Measurements from ENCODE around the gene CFAP210.
"Not testable (repeated sequence)": the region's sequence is repeated elsewhere in the genome, so short reads cannot be mapped to it uniquely, and the experiment has no call there.

The CFAP210 gene

DNA sequence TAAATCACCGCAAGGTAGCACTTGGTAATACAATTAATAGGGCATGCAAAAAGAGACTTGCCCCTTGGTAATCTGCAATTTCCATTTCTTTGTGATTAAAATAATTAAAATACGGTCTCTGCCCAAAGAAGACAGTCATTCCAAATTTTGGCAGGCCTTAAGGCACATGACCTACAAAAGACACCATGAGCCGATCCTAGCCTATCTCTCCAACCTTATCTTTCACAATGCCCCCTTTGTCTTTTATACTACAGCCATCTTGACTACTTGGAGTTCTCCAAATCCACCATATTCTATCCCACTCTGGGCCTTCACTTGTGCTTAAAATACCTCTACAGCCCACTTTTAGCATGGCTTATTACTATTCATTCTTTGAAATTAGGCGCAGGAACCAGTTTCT, 23.3 kb downstream of the CFAP210 start:
- no peak for DNase-seq

DNA sequence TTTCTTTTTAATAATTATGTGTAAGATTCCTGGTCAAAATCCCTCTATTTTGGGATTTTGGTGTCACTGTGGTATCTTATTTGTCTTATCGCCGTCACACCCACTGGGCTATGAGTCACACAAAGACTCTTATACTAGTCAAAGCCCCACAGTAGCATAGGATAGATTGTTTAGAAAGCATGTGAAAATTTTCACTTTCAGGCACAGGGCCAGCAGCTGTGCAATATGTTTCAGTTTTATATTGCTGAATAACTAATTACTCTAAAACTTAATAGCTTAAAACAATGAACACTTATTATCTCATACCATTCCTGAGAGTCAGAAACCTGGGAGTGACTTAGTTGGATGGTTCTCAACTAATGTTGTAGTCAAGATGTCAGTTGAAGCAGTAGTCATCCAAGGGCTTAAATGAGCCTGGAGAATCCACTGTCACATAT, 24.0 kb downstream of the CFAP210 start:
- no peak for DNase-seq

DNA sequence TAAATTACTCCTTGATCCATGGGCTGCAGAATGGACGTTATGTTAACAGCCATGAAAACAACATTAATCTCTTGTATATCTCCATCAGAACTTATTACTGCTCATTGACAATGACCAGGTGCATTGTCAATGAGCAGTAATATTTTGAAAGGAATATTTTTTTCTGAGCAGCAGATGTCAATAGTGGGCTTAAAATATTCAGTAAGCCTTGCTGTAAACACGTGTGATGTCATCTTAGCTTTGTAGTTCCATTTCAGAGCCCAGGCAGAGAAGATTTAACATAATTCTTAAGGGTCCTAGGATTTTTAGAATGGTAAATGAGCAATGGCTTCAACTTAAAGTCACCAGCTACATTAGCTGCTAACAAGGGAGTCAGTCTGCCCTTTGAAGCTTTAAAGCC, 26.6 kb downstream of the CFAP210 start:
- DNase-seq, result no peak

DNA sequence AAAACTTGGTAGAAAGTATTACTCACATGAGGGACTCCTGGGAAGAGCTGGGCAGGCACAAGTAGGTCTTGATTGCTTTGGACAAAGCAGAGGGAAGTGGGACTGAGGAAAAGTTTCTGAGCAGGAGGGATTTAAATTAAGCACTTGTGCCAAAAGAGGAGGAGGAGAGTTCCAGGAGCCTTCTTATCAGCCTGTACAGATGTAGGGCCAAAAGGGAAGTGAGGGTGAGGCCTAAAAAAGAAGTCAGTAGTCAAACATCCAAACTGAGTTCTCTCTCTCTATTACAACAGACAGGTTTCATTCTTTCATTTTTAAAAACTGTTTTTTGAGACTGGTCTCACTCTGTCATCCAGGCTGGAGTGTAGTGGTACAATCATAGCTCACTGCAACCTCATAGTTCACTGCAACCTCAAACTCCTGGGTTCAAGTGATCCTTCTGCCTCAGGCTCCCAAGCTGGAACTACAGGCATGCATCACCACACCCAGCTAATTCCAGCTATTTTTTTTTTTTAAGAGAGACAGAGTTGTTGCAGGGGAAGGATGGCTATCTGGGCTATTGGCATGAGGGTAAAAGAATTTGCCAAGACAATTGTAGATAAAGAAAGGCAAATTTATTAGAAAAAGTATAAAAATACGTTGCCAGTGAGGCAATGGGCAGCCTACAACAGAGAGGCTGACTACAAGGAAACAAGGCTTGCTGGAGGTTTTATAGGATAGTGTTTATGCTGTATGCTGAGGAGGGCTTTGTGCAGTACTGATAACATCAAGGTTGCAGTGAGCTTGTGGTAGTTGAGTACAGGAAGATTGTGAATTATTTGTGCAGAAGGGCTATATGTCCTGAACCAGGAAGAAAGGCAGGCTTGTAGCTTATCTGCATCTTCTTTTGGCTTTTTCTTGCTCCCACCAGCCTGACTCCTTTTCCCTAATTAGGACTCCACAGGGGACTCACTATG, 29.0 kb downstream of the CFAP210 start:
- DNase-seq, result no peak

DNA sequence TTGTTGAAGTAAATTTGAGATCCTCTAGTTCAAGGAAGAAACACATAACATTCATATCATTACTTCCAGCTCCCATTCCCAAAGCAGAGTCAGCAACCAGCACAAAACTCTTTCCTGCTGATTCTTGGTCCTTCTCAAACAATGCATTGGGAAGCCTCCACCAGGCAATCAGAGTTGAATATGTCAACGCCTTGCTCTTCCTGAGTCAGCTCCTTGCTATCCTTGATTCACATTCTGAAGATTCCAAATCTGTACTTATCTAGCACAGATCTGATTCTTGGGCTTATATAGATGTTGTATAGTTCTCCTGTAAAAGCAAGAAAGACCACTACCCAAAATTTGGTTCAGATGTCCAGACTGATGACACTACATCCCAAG, 29.6 kb downstream of the CFAP210 start:
- DNase-seq, result no peak

DNA sequence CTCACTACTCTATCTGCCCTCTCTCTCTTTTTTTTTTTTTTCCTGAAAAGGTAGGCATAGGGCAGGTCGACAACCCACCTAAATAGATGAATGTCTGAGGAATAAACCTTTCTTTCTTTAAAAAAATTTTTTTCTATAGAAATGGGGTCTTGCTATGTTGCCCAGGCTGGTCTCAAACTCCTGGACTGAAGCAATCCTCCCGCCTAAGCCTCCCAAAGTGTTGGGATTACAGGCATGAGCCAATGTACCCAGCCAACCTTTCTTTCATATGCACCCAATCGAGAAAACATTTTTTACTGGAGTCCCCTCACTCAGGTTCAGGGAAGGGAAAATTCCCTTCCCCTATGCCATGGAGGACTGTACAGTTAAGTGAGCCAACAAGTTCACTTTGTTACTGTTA, 31.0 kb downstream of the CFAP210 start:
- no peak for DNase-seq

DNA sequence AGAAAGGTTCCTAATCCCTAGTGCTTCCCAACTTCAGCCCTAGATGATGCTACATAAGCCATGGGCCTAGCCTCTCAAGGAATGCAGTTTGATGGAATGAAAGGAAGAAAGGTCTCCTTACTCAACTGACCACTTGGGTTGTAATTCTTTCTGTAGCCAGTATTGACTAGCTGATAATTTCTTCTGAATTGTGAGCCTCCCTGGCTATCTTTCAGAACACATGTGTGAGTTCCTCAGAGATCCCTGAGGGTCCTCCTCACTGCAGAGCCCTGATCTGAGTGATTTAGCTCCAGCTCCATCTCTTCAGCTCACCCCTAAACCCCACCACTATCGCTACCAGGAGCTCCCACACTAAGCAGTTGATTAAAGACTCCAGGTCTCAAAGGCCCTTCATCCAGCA, 31.5 kb downstream of the CFAP210 start:
- DNase-seq, result no peak

DNA sequence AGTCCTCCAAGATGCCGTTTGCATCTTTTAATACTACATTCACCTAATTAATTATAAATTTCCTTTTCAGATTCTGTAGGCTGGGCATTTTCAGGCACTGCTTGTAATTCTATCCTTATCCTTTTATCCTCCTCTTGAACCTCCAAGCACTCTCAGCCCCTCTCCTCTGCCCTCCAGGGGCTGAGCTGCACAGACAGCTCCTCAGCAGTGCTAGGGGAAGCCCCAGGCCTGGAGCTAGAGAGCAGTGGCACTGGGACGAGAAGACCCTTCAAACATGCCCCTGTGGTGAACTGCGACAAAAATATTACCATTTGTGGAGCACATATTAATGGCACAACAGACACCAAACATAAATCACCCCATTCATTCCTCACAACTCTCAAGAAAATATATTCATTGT, 32.9 kb downstream of the CFAP210 start:
- no peak for DNase-seq

DNA sequence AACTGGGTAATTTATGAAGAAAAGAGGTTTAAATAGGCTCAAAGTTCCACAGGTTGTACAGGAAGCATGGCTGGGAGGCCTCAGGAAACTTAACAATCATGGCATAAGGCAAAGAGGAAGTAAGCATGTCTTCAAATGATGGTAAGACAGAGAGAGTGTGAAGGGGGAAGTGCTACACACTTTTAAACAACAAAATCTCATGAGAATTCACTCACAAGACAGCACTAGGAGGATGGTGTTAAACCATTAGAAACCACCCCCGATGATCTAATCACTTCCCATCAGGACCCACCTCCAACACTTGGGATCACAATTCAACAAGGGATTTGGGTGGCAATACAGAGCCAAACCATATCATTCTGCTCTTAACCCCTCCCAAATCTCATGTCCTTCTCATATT, 34.9 kb downstream of the CFAP210 start:
- no peak for DNase-seq

DNA sequence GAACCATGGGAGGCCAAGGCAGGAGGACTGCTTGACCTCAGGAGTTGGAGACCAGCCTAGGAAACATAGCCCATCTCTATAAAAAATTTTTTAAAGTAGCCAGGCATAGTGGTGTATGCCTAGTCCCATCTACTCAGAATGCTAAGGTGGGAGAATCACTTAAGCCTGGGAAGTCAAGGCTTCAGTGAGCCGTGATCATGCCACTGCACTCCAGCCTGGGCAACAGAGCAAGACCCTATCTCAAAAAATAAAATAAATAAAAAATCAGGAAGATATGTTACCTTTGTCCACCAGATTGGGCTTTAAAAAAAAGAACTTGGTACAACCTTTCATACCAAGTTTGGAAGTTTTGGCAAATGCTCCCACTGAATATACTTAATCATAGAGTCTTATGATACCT, 35.3 kb downstream of the CFAP210 start:
- DNase-seq, result no peak

DNA sequence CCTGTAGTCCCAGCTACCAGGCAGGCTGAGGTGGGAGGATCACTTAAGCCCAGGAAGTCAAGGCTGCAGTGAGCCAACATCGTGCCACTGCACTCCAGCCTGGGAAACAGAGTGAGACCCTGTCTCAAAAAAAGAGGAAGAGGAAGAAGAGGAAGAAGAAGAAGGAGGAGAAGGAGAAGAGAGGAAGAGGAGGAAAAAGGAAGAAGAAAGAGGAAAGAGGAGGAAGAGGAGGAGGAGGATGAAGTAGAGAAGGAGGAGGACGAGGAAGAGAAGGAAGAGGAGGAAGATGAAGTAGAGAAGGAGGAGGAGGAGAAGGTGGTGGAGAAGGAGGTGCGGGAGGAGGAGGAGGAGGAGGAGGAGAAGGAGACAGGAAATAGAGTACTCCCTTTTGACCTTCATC, 38.0 kb downstream of the CFAP210 start:
- no peak for DNase-seq

DNA sequence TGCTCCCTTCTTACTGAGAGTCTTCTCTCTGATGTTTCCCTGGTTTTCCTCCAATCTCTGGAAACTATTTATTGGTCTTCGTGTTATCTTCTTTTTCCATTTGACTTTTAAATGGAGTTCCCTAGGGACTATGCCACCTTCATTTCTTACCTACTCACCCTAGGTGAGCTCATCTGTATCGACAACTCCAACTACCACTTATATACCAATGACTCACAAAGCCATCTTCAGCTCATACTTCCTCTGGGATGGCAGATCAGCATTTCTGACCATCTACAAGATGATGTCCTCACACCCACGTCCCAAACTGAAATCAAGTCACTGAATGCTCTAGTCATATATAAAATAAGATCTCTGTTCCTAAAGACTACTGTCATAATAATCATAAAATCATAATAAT, 40.6 kb downstream of the CFAP210 start:
- DNase-seq, result no peak

DNA sequence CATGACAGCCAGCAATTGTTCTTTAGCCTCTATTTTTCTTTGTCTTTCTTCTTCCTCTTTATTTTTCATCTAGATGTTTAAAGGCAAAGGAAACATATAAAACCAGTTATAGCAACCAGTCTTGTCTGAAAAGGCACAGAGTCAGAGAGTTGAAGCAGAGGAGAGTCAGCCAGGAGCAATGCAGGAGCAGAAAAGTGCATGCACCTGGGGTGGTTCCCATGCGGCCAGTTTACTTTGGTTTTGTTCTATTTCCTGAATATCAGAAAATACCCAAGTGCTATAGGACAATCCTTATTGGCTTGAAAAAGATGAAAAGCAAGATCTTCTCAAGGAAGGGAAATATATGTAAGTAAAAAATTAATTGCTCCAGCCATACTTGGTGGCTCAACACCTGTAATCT, 44.9 kb downstream of the CFAP210 start:
- no peak for DNase-seq

DNA sequence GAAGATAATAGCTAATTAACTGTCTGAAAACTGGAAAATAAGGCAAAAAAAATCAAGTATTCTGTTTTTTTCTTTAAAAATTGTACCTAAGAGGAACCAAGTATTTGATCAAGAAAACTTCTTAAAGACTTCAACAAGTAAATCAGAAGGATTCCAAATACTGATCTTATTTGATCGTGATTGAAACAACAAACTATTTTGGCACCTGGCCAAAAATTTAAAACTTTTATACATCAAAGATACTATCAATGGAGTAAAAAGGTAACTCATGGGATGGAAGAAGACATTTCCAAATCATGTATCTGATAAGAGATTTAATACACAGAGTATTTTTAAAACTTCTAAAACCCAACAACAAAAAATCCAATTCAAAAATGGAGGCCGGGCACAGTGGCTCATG, 46.7 kb downstream of the CFAP210 start:
- no peak for DNase-seq

DNA sequence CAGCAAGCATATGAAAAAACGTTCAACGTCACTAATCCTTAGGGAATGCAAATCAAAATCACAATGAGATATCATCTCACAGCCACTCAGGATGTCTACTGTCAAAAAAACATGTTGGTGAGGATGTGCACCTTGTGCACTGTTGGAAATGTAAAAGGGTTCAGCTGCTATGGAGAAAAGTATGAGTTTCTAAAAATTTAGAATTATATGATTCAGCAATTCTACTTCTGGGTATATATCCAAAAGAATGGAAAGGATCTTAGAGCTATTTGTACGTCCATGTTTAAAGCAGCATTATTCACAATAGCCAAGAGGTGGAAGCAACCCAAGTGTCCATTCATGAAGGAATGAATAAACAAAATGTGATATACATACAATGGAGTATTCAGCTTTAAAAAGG, 50.0 kb downstream of the CFAP210 start:
- DNase-seq, result no peak

DNA sequence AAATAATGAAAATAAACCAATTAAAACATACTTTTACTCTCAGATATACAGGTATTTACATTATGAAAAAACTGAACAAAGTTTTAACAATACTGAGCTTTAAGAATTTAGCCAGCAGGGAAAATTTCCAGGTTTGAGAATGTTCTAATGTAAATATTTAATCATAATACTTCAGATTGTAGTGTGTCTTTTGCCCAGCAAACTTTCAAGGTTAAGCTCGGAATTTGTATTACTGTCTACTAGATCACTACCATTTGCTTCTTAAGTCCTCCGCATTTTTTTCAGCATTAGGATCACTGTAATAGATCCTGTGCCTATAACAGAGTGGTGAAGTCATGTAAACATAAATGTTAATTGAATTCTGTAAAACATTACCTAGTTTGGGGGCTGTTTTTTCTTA, 52.7 kb downstream of the CFAP210 start:
- DNase-seq, result no peak

DNA sequence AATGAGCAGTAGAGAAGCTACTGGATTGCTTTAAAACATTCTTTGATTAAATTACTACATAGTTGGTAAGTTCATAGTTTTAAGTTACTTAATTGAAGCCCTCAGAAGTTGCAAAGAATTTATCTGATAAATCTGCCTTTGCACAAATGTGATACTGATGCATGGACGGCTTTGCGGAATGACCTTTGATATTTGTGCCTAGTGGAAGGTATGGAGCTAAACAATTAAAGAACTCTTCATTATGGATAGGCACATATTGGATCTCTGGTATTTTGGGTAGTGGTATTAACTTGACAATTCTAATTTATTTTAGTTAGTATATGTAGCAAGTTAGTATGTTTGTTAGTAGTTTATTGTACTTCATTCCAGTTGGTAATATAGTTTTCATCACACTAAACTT, 54.1 kb downstream of the CFAP210 start:
- no peak for DNase-seq

DNA sequence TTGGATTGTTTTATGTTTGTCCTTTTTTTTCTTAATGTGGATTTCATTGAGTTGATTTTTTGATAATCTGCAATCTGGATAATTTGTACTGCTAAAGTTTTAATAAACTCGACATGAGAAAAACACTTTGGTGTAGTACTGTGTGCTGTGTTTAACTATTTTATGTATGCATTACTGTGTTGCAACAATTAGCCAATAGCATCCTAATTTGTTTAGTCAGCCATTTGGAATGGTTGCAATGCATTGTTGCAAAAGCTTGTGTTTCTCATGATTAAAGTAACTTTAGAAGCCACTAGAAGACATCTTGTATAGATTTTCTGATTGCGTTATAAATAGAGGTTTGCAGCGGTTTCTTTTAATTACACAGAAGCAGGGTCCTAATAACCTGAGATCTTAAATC, 56.6 kb downstream of the CFAP210 start:
- DNase-seq, result no peak

DNA sequence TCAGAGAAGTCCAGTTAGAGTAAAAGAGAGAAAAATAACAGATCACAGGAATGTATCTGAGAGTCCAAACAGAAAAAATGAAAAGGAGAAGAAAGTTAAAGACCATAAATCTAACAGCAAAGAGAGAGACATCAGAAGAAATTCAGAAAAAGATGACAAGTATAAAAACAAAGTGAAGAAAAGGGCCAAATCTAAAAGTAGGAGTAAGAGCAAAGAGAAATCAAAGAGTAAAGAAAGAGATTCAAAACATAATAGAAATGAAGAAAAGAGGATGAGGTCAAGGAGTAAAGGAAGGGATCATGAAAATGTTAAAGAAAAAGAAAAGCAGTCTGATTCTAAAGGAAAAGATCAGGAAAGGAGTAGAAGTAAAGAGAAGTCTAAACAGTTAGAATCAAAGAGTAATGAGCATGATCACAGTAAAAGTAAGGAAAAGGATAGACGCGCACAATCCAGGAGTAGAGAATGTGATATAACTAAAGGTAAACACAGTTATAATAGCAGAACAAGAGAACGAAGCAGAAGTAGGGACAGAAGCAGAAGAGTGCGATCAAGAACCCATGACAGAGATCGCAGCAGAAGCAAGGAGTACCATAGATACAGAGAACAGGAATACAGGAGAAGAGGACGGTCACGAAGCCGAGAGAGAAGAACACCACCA, 57.6 kb downstream of the CFAP210 start:
- no peak for DNase-seq

DNA sequence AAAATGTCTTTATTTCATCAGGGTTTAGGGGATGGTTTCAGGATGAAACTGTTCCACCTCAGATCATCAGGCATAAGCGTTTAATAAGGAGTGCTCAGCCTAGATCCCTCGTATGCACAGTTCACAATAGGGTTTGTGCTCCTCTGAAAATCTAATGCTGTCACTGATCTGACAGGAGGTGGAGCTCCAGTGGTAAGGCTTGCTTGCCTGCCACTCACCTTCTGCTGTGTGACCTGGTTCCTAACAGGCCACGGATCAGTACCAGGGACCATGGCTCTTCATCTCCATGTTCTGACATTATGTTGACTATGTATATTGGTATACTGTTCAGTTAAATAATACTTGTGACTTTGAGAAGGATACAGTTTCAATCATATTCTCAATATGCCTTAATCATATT, 68.4 kb downstream of the CFAP210 start:
- no peak for DNase-seq

DNA sequence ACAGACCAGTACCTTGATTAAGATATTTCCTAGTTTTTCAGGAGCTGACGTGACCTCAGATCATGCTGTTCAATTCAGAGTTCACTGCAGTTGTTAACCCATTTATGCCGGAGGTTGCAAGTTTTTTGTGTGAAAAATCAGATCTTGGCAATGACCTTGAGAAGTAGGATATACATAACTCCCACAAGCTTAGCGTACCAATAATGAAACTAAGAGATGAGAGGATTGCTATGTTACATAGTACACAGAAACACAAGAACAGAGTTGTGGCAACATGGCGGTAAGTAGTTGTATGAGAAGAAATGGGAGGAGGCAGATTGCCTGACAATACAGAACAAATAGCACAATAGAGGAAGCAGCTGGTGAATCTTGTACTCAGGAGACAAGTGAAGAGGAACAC, 71.0 kb downstream of the CFAP210 start:
- DNase-seq, result no peak

DNA sequence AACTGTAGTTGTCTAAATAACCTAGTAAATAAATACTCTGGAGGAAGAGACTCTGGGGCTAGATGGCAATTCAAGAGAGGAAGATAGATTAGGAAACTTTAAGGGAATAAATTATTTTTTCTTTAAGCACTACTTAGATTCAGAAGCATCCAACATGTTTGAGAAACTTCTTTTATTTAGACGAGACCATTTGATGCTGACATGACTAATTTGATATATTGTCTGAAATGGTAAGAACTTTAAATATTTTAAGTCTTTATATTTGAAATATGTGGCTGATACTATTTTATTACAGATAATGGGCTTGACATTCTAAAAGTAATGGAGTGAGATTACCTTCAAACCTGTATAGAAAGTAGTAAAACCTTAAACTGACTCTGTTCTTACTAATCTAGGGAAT, 73.7 kb downstream of the CFAP210 start:
- no peak for DNase-seq

DNA sequence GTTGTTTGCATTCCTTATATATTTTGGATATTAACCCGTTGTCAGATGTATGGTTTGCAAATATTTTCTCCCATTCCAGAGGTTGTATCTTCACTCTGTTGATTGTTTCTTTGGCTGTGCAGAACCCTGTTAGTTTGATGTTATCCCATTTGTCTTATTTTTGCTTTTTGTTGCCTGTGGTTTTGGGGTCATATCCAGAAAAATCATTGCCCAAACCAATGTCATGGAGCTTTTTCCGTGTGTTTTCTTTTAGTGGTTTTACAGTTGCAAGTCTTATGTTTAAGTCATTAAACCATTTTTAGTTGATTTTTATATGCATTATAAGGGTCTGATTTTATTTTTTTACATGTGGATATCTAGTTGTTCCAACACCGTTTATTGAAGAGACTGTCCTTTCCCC, 74.3 kb downstream of the CFAP210 start:
- DNase-seq, result no peak

DNA sequence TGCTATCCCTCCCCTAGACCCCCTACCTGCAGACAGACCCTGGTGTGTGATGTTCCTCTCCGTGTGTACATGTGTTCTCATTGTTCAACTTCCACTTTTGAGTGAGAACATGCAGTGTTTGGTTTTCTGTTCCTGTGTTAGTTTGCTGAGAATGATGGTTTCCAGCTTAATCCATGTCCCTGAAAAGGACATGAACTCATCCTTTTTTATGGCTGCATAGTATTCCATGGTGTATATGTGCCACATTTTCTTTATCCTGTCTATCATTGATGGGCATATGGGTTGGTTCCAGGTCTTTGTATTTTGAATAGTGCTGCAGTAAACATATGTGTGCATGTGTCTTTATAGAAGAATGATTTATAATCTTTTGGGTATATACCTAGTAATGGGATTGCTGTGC, 78.2 kb downstream of the CFAP210 start:
- DNase-seq, result not testable (repeated sequence)

DNA sequence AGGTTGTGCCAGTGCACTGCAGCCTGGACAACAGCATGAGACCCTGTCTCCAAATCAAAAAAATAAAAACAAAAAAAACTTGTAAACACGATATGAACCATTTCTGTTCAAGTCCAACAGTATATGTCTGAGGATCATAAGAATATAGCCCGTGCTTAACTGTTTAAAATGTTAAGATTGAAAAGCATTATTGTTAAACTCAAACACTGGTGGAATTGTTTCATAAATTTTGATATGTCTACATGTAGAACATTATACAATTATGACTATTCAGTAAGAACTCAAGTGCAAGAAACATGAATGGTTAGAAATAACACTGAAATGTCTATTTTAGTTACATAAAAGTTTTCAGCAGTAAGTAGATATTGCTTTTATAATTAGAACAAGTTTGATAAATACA, 80.3 kb downstream of the CFAP210 start:
- DNase-seq, result no peak
